HepG2 (cell line): ENCODE results near the gene ATG2B. TPM values are rescaled to one million over a fixed set of nuclear protein-coding genes. Genes with fewer than 3 reads are reported as not detected.

ENCODE experiments used
- ATAC-seq: fragments of 200-7000 bp; cut with Tn5 transposase; 3 replicates; pipeline ENCODE4 v1.9.1; 2020; ENCODE audit warnings: mild to moderate bottlenecking, moderate library complexity
- BruUV-seq: library from RNA; stranded (reverse); fragments of 400-500 nt; replicated peaks from 2 replicates; lab custom pipeline; 2021; lab: Mats Ljungman, UMichigan
- CTCF ChIA-PET: fragments of 300-600 bp; formaldehyde crosslinking; extraction: SDS; loops from one replicate; lab custom pipeline; 2021; ENCODE audit warnings: low total read pairs, inconsistent platforms, low intra/inter-chr PET ratio; lab: Yijun Ruan, JAX
- POLR2A ChIA-PET: fragments of 350-600 bp; sonication (Branson Sonifier 250); formaldehyde crosslinking; loops from one replicate; lab custom pipeline; 2020; ENCODE audit warnings: antibody characterized with exemption, inconsistent platforms; lab: Yijun Ruan, JAX
- DNase-seq: peaks from one replicate; pipeline ENCODE4 v3.0.0-alpha.2; 2015; ENCODE audit warnings: low spot score
- FAIRE-seq: peaks from 3 replicates; lab custom pipeline; 2011; peaks lifted over from hg19 to GRCh38; lab: Jason Lieb, UNC
- H2AFZ ChIP-seq: one replicate; pipeline ENCODE4 v1.6.1; 2011; ENCODE audit warnings: low read length, inconsistent platforms
- H3K27ac ChIP-seq: fragments of 300-600 bp; 3 replicates; pipeline ENCODE4 v1.8.0; 2011; ENCODE audit warnings: mixed run types, mild to moderate bottlenecking, mixed read lengths, low read length, inconsistent platforms; ENCODE audit not compliant: insufficient read depth; ENCODE audit errors: extremely low read length
- H3K27me3 ChIP-seq, 2 experiments: fragments of 200-600 bp in 1 of 2; 2 replicates in 1 of 2; 3 replicates in 1 of 2; pipeline versions ENCODE4 v1.6.0 to v1.8.0; 2011; ENCODE audit warnings: low read length in 2 of 2, mild to moderate bottlenecking in 2 of 2, moderate library complexity in 2 of 2, inconsistent platforms in 1 of 2; ENCODE audit not compliant: insufficient read depth in 2 of 2, control insufficient read depth in 1 of 2
- H3K36me3 ChIP-seq, 2 experiments: fragments of 200-600 bp in 1 of 2; replicated peaks in 1 of 2; 2 replicates in 1 of 2; 3 replicates in 1 of 2; pipeline versions ENCODE4 v1.5.1 to v1.8.0; 2011; ENCODE audit warnings: low read length in 2 of 2, inconsistent platforms in 1 of 2; ENCODE audit not compliant: insufficient read depth in 2 of 2, control insufficient read depth in 1 of 2
- H3K4me1 ChIP-seq: 2 replicates; pipeline ENCODE4 v1.5.1; 2012; ENCODE audit warnings: low read length, inconsistent platforms; ENCODE audit not compliant: insufficient read depth
- H3K4me2 ChIP-seq: 2 replicates; pipeline ENCODE4 v1.6.0; 2011; ENCODE audit warnings: low read depth, low read length, inconsistent platforms
- H3K4me3 ChIP-seq, 3 experiments: fragments of 200-600 bp in 1 of 3; sonication (generic), shearing (Covaris generic) in 1 of 3; replicated peaks in 1 of 3; 2 replicates each; pipeline ENCODE4 v1.5.1; 2011 to 2016; ENCODE audit warnings: low read length in 3 of 3, inconsistent platforms in 2 of 3, low read depth in 2 of 3, mild to moderate bottlenecking in 2 of 3, control low read depth in 1 of 3, mixed read lengths in 1 of 3; ENCODE audit not compliant: insufficient read depth in 1 of 3
- H3K79me2 ChIP-seq: one replicate; pipeline ENCODE4 v1.6.1; 2011; ENCODE audit warnings: low read length, inconsistent platforms; ENCODE audit not compliant: insufficient read depth
- H3K9ac ChIP-seq: 2 replicates; pipeline ENCODE4 v1.6.0; 2011; ENCODE audit warnings: mild to moderate bottlenecking, low read depth, low read length, inconsistent platforms; ENCODE audit not compliant: insufficient read depth
- H3K9me3 ChIP-seq: 2 replicates; pipeline ENCODE4 v1.5.1; 2012; ENCODE audit warnings: mild to moderate bottlenecking, low read length
- H4K20me1 ChIP-seq: 2 replicates; pipeline ENCODE4 v1.6.0; 2011; ENCODE audit warnings: inconsistent platforms, mild to moderate bottlenecking, low read length, moderate library complexity; ENCODE audit not compliant: insufficient read depth
- MED13 ChIP-seq: sonication (generic); formaldehyde crosslinking; IDR thresholded peaks from 2 replicates; pipeline ENCODE4 v1.5.0; 2020; ENCODE audit warnings: missing genetic modification reagents
- NFYB ChIP-seq: sonication (generic); formaldehyde crosslinking; IDR thresholded peaks from 2 replicates; pipeline ENCODE4 v1.4.0; 2020; ENCODE audit warnings: missing genetic modification reagents
- SOX6 ChIP-seq, 2 experiments: fragments of 450-650 bp in 1 of 2; sonication (generic) in 1 of 2; formaldehyde crosslinking in 1 of 2; IDR thresholded peaks; 2 replicates each; pipeline versions ENCODE4 v1.4.0 to v1.6.1; 2017 to 2020; ENCODE audit warnings: antibody characterized with exemption in 1 of 2, mild to moderate bottlenecking in 1 of 2, missing genetic modification reagents in 1 of 2
- TCF7 ChIP-seq: sonication (generic); IDR thresholded peaks from 2 replicates; pipeline ENCODE4 v1.6.1; 2016; ENCODE audit warnings: antibody characterized with exemption, low read depth
- YEATS4 ChIP-seq: sonication (generic); formaldehyde crosslinking; IDR thresholded peaks from 2 replicates; pipeline ENCODE4 v1.4.0; 2020; ENCODE audit warnings: missing genetic modification reagents, borderline replicate concordance
- ZNF230 ChIP-seq: sonication (generic); formaldehyde crosslinking; IDR thresholded peaks from 2 replicates; pipeline ENCODE4 v1.4.0; 2020; ENCODE audit warnings: mild to moderate bottlenecking, missing genetic modification reagents
- ZNF451 ChIP-seq: sonication (generic); formaldehyde crosslinking; IDR thresholded peaks from 2 replicates; pipeline ENCODE4 v1.5.0; 2020; ENCODE audit warnings: mild to moderate bottlenecking, missing genetic modification reagents
- ZNF557 ChIP-seq: sonication (generic); formaldehyde crosslinking; IDR thresholded peaks from 2 replicates; pipeline ENCODE4 v1.4.0; 2020; ENCODE audit warnings: missing genetic modification reagents
- ZNF577 ChIP-seq: sonication (generic); formaldehyde crosslinking; IDR thresholded peaks from 2 replicates; pipeline ENCODE4 v1.4.0; 2020; ENCODE audit warnings: mild to moderate bottlenecking, low read depth, missing genetic modification reagents, borderline replicate concordance
- WGBS: methylation state at CpG from one replicate; pipeline ENCODE4 v1.1.6; 2017; ENCODE audit warnings: low lambda C conversion rate; 5-methylcytosine and 5-hydroxymethylcytosine counted together
- in situ Hi-C: cut with HindIII; loops from 2 replicates; pipeline ENCODE4 v1.10.0; 2017; ENCODE audit warnings: low pct_unique_long_range_greater_than_20kb; ENCODE audit not compliant: extremely low pct_ligation_motif_present
- intact Hi-C: fragments of 100-400 bp; cut with micrococcal nuclease; formaldehyde crosslinking; loops from one replicate; pipeline ENCODE4 v1.10.0; 2022; ENCODE audit not compliant: unreplicated experiment
- polyA plus RNA-seq, 8 experiments: library from polyadenylated mRNA; depleted of rRNA in 3 of 8; stranded (reverse) in 7 of 8; unstranded in 1 of 8; fragments of >200 nt; fragmentation: Illumina TruSeq in 4 of 8; extraction: Trizol in 4 of 8; gene quantifications; 2 replicates each; pipeline versions ENCODE4 v1.2.1 to v1.2.3, GENCODE V29; 2011 to 2016; ENCODE audit warnings: low read depth in 4 of 8, missing spikeins in 1 of 8, mixed read lengths in 1 of 8; ENCODE audit not compliant: insufficient read depth in 1 of 8
- total RNA-seq, 5 experiments: library from RNA; depleted of rRNA; stranded (reverse); fragments of >200 nt; fragmentation: Illumina TruSeq; extraction: Trizol; gene quantifications; 2 replicates each; pipeline ENCODE4 v1.2.3, GENCODE V29; 2016; ENCODE audit warnings: low read depth in 1 of 5
- TF ChIP-seq, protein P1 (sequence below): conservative IDR thresholded peaks from 2 replicates; pipeline ENCODE4 v1.6.1; 2018; ENCODE audit warnings: missing genetic modification reagents
- TF ChIP-seq, protein P2 (sequence below): sonication (generic); formaldehyde crosslinking; IDR thresholded peaks from 2 replicates; pipeline ENCODE4 v1.5.0; 2020; ENCODE audit warnings: missing genetic modification reagents, mild to moderate bottlenecking, borderline replicate concordance

The ATG2B gene
- total and polyA plus RNA-seq, 2 of the 13 experiments (the other 11 are each of a cell fraction or from before 2014, with no cell fraction given), result 7.4 to 7.5 TPM

DNA sequence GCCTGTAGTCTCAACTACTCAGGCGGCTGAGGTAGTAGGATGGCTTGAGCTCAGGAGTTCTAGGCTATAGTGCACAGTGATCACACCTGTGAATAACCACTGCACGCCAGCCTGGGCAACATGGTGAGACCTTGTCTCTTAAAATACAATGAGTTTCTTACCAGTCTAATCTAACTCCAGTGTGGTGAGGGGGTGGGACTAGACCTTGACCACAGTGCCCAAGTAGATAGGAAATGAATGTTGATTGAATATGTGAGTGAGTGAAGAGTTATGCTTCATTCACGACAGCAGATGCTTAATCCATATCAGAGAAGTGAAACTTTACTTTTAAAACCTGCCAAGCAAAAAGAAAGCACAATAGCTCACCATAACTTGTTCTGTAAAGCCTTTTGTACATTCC lies 17.6 kb upstream of the ATG2B start:
- in situ Hi-C loops (no loop called here), intact Hi-C loops (no loop called here)
- H3K4me1 ChIP-seq, result no peaks in the 10 kb centered on the region
- no peak overlapping the region for H3K4me2 ChIP-seq
- WGBS, result 100% methylated on average over 2 of the region's 3 CpGs
- peaks cover 2 to 27% of the 10 kb centered on the region in 2 experiments; a peak in 2 of 5 replicates for H3K36me3 ChIP-seq
- TF ChIP-seq ZNF451 (no peak), SOX6 (IDR thresholded peaks at IDR 0.05) (no peak), SOX6 (CRISPR knock-in tag; IDR thresholded peaks at IDR 0.05) (no peak), ZNF230 (CRISPR knock-in tag) (no peak), TCF7 (no peak), ZNF577 (CRISPR knock-in tag) (no peak), ZNF557 (CRISPR knock-in tag) (no peak), NFYB (no peak), MED13 (CRISPR knock-in tag) (no peak), YEATS4 (CRISPR knock-in tag) (no peak)
- TF ChIP-seq, protein P1, sequence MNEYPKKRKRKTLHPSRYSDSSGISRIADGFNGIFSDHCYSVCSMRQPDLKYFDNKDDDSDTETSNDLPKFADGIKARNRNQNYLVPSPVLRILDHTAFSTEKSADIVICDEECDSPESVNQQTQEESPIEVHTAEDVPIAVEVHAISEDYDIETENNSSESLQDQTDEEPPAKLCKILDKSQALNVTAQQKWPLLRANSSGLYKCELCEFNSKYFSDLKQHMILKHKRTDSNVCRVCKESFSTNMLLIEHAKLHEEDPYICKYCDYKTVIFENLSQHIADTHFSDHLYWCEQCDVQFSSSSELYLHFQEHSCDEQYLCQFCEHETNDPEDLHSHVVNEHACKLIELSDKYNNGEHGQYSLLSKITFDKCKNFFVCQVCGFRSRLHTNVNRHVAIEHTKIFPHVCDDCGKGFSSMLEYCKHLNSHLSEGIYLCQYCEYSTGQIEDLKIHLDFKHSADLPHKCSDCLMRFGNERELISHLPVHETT (CRISPR knock-in tag), result no peak
- TF ChIP-seq, protein P2, sequence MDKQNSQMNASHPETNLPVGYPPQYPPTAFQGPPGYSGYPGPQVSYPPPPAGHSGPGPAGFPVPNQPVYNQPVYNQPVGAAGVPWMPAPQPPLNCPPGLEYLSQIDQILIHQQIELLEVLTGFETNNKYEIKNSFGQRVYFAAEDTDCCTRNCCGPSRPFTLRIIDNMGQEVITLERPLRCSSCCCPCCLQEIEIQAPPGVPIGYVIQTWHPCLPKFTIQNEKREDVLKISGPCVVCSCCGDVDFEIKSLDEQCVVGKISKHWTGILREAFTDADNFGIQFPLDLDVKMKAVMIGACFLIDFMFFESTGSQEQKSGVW (CRISPR knock-in tag), result no peak
- no TSS peak for BruUV-seq
- FAIRE-seq (no peak), ATAC-seq (no peak), DNase-seq (no peak)
- H4K20me1 ChIP-seq, result no peaks in the 10 kb centered on the region
- CTCF ChIA-PET, result no interaction called here
- no peak overlapping the region for H3K9ac ChIP-seq
- H3K27ac ChIP-seq, result no peak overlapping the region
- H3K27me3 ChIP-seq, result no peaks in the 10 kb centered on the region
- no peak overlapping the region for H2AFZ ChIP-seq
- no peak overlapping the region for H3K4me3 ChIP-seq
- H3K9me3 ChIP-seq, result no peaks in the 10 kb centered on the region
- H3K79me2 ChIP-seq, result no peaks in the 10 kb centered on the region
- POLR2A ChIA-PET, result no interaction called here
